Uterus (tissue), 4 donors: ENCODE results near the gene SH3PXD2A. TPM values are rescaled to one million over a fixed set of nuclear protein-coding genes. Genes with fewer than 3 reads are reported as not detected.

Experiments used
- DNase-seq, 2 donors: peaks; one replicate each; pipeline ENCODE4 v3.0.0-alpha.2; 2019 to 2020
- H3K27ac ChIP-seq, 2 donors: fragments of 200-600 bp; sonication (generic); 1 replicate in 1 of 2; 2 replicates in 1 of 2; pipeline ENCODE4 v1.5.1; 2016 to 2018
- H3K27me3 ChIP-seq, 2 donors: fragments of 200-600 bp; sonication (generic); one replicate each; pipeline ENCODE4 v1.5.1; 2018 to 2019; ENCODE audit warnings: control low read depth in 1 of 2
- H3K36me3 ChIP-seq, 2 donors: fragments of 200-600 bp; sonication (generic); one replicate each; pipeline ENCODE4 v1.5.1; 2019; ENCODE audit warnings: control low read depth in 1 of 2
- H3K4me1 ChIP-seq, 2 donors: fragments of 200-600 bp; sonication (generic); one replicate each; pipeline ENCODE4 v1.5.1; 2018 to 2019; ENCODE audit warnings: control low read depth in 1 of 2
- H3K4me3 ChIP-seq, 2 donors: fragments of 200-600 bp; sonication (generic); 1 replicate in 1 of 2; 2 replicates in 1 of 2; pipeline ENCODE4 v1.5.1; 2018 to 2019; ENCODE audit warnings: mild to moderate bottlenecking in 1 of 2
- H3K9me3 ChIP-seq, 2 donors: fragments of 200-600 bp; sonication (generic); one replicate each; pipeline ENCODE4 v1.5.1; 2019; ENCODE audit warnings: control low read depth in 1 of 2
- POLR2A ChIP-seq, 2 donors: fragments of 450-650 bp; IDR thresholded peaks; one replicate each; pipeline ENCODE4 v1.6.1; 2016; ENCODE audit warnings: antibody characterized with exemption in 2 of 2, mild to moderate bottlenecking in 1 of 2, moderate library complexity in 1 of 2
- intact Hi-C: fragments of 100-400 bp; cut with DNase I; formaldehyde crosslinking; loops from one replicate; pipeline ENCODE4 v1.15.1; 2023; ENCODE audit warnings: low total_unique reads
- total RNA-seq, 4 donors: library from RNA; depleted of rRNA in 3 of 4; stranded (reverse); fragments of >200 nt in 3 of 4; gene quantifications; one replicate each; pipeline versions ENCODE4 v1.1.0 to v1.2.4, GENCODE V29; 2014 to 2023
- TF ChIP-seq, protein P1 (sequence below), 4 experiments: fragments of 200-600 bp in 2 of 4; fragments of 450-650 bp in 2 of 4; sonication (generic) in 2 of 4; IDR thresholded peaks; one replicate each; pipeline ENCODE4 v1.5.1; 2016 to 2019; ENCODE audit warnings: antibody characterized with exemption in 4 of 4, mild to moderate bottlenecking in 2 of 4, moderate library complexity in 1 of 4
- donor health status: DM: yes; HTN: yes; CAD: no.

SH3PXD2A gene
- total RNA-seq, 4 donors from 2014 or later, result 12.6 to 117 (median 46.6) TPM

DNA sequence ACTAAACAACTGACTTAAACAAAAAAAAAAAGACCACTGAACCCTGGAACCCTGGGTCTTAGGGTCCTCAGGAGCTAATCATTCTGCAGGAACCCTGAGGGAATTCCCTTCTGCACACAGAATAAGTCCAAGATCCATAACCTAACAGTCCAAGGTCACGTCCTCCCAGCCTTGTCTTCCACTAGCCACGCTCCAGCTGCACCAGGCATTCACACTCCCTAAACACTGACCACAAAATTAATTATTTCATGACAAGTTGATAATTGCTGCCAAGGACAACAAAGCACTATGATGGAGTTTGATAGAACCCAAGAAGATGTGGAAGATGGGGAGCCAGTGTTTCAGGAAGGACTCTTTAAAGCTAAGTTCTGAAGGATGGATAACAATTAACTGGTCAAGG lies 130.6 kb downstream of the SH3PXD2A start:
- Histone ChIP-seq H3K4me1 (no peaks in the 10 kb centered on the region), H3K9me3 (no peaks in the 10 kb centered on the region), H3K27ac (no peak overlapping the region), H3K27me3 (no peaks in the 10 kb centered on the region), H3K36me3 (no peaks in the 10 kb centered on the region), H3K4me3 (no peak overlapping the region)
- no peak for DNase-seq
- TF ChIP-seq, protein P1, sequence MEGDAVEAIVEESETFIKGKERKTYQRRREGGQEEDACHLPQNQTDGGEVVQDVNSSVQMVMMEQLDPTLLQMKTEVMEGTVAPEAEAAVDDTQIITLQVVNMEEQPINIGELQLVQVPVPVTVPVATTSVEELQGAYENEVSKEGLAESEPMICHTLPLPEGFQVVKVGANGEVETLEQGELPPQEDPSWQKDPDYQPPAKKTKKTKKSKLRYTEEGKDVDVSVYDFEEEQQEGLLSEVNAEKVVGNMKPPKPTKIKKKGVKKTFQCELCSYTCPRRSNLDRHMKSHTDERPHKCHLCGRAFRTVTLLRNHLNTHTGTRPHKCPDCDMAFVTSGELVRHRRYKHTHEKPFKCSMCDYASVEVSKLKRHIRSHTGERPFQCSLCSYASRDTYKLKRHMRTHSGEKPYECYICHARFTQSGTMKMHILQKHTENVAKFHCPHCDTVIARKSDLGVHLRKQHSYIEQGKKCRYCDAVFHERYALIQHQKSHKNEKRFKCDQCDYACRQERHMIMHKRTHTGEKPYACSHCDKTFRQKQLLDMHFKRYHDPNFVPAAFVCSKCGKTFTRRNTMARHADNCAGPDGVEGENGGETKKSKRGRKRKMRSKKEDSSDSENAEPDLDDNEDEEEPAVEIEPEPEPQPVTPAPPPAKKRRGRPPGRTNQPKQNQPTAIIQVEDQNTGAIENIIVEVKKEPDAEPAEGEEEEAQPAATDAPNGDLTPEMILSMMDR (IDR thresholded peaks at IDR 0.05), result no peak
- no peak for TF ChIP-seq POLR2A (IDR thresholded peaks at IDR 0.05)
- intact Hi-C loops, result no loop called here

GRCh38 chr10:103724074-103724473 lies 131.3 kb downstream of the SH3PXD2A start:
- DNase-seq, result no peak
- Histone ChIP-seq H3K27ac (no peak overlapping the region), H3K4me3 (no peak overlapping the region), H3K27me3 (no peaks in the 10 kb centered on the region), H3K9me3 (no peaks in the 10 kb centered on the region), H3K4me1 (no peaks in the 10 kb centered on the region), H3K36me3 (no peaks in the 10 kb centered on the region)
- intact Hi-C loops, result no loop called here
- TF ChIP-seq, protein P1 (IDR thresholded peaks at IDR 0.05), result no peak
- TF ChIP-seq POLR2A (IDR thresholded peaks at IDR 0.05), result no peak

- intact Hi-C loops, result no loop called here
- Histone ChIP-seq H3K27ac (no peak overlapping the region), H3K4me3 (no peak overlapping the region), H3K36me3 (no peaks in the 10 kb centered on the region), H3K4me1 (no peaks in the 10 kb centered on the region), H3K9me3 (no peaks in the 10 kb centered on the region), H3K27me3 (no peaks in the 10 kb centered on the region)
- no peak for DNase-seq
- no peak for TF ChIP-seq POLR2A (IDR thresholded peaks at IDR 0.05)
- TF ChIP-seq, protein P1 (IDR thresholded peaks at IDR 0.05), result no peak
Observed at GRCh38 chr10:103723557-103723956, 131.8 kb downstream of the SH3PXD2A start.

DNA sequence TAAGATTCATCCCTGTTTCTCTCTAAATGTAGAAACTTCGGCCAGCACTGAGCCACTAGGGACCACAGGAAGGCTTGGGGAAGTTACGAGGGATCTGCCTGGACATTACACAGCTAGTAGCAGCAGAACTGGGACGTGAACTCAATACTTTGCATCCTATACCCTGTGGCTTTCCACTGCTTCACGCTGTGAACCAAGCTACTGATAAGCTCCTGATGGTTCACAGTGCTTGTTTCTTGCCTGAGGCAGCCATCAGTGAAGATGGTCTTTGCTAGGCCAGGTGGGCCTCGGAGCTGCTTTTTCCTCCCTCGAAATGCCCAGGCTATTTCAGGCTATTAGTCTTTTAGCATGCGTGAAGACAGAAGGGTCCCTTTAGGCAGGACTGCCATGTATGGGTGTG lies 132.7 kb downstream of the SH3PXD2A start:
- no peak overlapping the region for H3K4me3 ChIP-seq
- intact Hi-C loops, result no loop called here
- H3K27me3 ChIP-seq, result no peaks in the 10 kb centered on the region
- DNase-seq, result no peak
- H3K9me3 ChIP-seq, result no peaks in the 10 kb centered on the region
- no peaks in the 10 kb centered on the region for H3K36me3 ChIP-seq
- no peaks in the 10 kb centered on the region for H3K4me1 ChIP-seq
- H3K27ac ChIP-seq, result no peak overlapping the region
- TF ChIP-seq, protein P1 (IDR thresholded peaks at IDR 0.05), result no peak
- TF ChIP-seq POLR2A (IDR thresholded peaks at IDR 0.05), result no peak

DNA sequence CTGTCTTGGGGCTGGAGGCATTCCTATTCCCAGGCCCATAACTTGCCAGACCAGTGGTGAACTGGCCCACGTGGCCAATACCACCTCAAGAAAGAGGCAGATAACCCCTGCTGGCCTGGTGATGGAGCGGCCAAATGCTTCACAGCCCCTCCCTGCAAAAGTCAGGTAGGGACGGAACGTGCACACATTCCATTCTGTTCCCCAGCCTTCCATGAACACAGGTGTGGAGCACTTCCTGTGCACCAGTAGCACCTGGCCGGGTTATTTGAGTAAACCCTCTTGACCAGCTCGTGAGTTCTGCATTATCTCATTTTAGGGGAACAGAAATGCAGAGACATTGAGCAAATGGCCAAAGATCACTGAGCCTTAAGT lies 134.4 kb downstream of the SH3PXD2A start:
- TF ChIP-seq POLR2A (IDR thresholded peaks at IDR 0.05), result no peak
- TF ChIP-seq, protein P1 (IDR thresholded peaks at IDR 0.05), result no peak
- H3K4me1 ChIP-seq, result no peaks in the 10 kb centered on the region

More for the DNA sequence above, 134.4 kb downstream of the SH3PXD2A start:
- no peak overlapping the region for H3K4me3 ChIP-seq
- H3K36me3 ChIP-seq, result no peaks in the 10 kb centered on the region
- DNase-seq, result no peak
- H3K27ac ChIP-seq, result no peak overlapping the region
- no peaks in the 10 kb centered on the region for H3K27me3 ChIP-seq
- H3K9me3 ChIP-seq, result no peaks in the 10 kb centered on the region
- intact Hi-C loops, result no loop called here
